ENCODE data around the gene LRRC4C. TPM values are rescaled to one million over a fixed set of nuclear protein-coding genes. Genes with fewer than 3 reads are reported as not detected.

Gene LRRC4C
- total and polyA plus RNA-seq, 2 donors (not counting 3 experiments of a cell fraction or from before 2014, with no cell fraction given): not detected

DNA sequence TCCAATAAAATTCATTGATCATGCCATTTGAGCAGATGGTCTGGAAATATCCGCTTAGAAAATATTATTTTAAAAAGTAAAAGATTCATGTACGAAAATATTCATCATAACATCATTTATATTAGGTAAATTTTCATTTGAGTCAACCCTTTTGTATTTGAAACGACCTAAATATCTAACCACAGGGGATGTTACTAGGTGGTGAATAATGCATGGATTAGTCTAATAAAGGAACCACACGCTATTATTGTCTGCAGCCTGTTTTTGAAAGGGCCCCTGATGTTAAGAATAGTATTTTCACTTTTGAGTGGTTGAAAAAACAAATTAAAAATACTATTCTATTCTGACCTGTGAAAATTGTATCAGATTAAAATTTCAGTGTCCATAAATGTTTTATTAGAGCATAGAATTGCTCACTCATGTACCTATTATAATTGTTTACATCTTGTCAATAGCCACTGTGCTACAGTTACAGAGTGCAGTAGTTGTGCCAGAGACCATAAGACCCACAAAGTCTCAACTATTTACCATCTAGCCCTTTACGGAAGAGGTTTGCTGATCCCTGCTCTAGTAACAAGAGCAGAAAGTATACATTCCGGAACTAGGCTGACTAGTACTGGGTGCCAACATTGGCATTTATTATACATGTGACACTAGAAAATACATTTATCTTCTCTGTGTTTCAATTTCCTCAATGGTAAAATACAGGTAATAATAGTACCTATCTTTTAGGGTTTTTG, 176.1 kb downstream of the LRRC4C start:
- Histone ChIP-seq H3K36me3 (ENCODE audit: control insufficient read depth in 2 of 2, extremely low read depth in 1 of 2, insufficient read depth in 2 of 2, low read length in 2 of 2) (no peaks in the 10 kb centered on the region), H3K27me3 (ENCODE audit: control insufficient read depth in 2 of 2, insufficient read depth in 2 of 2, low read length in 2 of 2) (no peaks in the 10 kb centered on the region), H3K9me3 (replicated peaks; ENCODE audit: control insufficient read depth, insufficient read depth, low read length) (no peaks in the 10 kb centered on the region), H3K79me2 (ENCODE audit: control insufficient read depth, insufficient read depth, low read length) (no peaks in the 10 kb centered on the region), H3K27ac (ENCODE audit: insufficient read depth, low read depth, low read length) (no peak overlapping the region), H2AFZ (ENCODE audit: low read depth, low read length) (no peak overlapping the region), H3K4me3 (replicated peaks in 1 of 3; ENCODE audit: insufficient read depth in 1 of 3, low read depth in 1 of 3, low read length in 3 of 3) (no peak overlapping the region), H3K4me2 (ENCODE audit: insufficient read depth, low read length) (no peak overlapping the region), H4K20me1 (replicated peaks; ENCODE audit: control insufficient read depth, extremely low read depth, insufficient read depth, low read length) (no peaks in the 10 kb centered on the region), H3K4me1 (ENCODE audit: control insufficient read depth, extremely low read depth, insufficient read depth, low read length) (no peaks in the 10 kb centered on the region), H3K9me1 (replicated peaks; ENCODE audit: control insufficient read depth, extremely low read depth, insufficient read depth, low read length) (no peaks in the 10 kb centered on the region), H3K9ac (replicated peaks; ENCODE audit: extremely low read depth, insufficient read depth, low read length) (no peak overlapping the region)
- FAIRE-seq: no peak
- POLR2A ChIA-PET: no interaction called here
- intact Hi-C loops (cut with micrococcal nuclease) (no loop called here), dilution Hi-C loops (cut with MboI; ENCODE audit: extremely low pct_ligation_motif_present, low sequenced_read_pairs) (no loop called here)
- CTCF ChIA-PET: no interaction called here
- BruUV-seq (replicated peaks): no TSS peak
- no peak for TF ChIP-seq POLR2A (IDR thresholded peaks at IDR 0.05; ENCODE audit: low read depth, low read length)
- TF ChIP-seq POLR2AphosphoS5 (IDR thresholded peaks at IDR 0.05; ENCODE audit: insufficient read depth, low read depth, low read length): no peak
- TF ChIP-seq JUN (IDR thresholded peaks at IDR 0.05; ENCODE audit: borderline replicate concordance, insufficient read depth, insufficient read length, low read depth): no peak
- TF ChIP-seq, protein P1, sequence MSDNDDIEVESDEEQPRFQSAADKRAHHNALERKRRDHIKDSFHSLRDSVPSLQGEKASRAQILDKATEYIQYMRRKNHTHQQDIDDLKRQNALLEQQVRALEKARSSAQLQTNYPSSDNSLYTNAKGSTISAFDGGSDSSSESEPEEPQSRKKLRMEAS (IDR thresholded peaks at IDR 0.05; ENCODE audit: insufficient read depth, insufficient read length): no peak
- TF ChIP-seq MYC (IDR thresholded peaks at IDR 0.05; ENCODE audit: low read depth, low read length): no peak
- no peak for DNase-seq (ENCODE audit: low read depth, low spot score)

DNA sequence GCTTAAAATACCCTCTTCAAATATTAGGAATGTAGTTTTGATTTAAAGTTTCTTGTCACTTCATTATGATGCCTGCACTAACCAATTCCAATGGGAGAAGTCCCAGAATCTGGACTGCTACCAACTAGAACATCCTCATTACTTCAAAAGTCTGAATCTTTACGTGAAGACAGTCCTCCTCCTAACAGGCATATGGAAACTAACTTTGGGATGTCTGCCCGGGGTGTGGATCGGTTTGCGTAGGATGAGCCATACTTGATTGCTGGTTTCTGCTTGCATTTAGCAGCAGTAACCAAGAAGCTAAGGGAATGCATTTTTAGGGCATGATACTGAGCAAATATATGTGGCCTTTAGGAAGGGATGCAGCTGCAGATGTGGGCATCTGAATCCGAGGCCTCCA, 177.1 kb downstream of the LRRC4C start:
- ChIA-PET CTCF (no interaction called here), POLR2A (no interaction called here)
- H4K20me1 ChIP-seq (replicated peaks; ENCODE audit: control insufficient read depth, extremely low read depth, insufficient read depth, low read length): no peaks in the 10 kb centered on the region
- H3K36me3 ChIP-seq (ENCODE audit: control insufficient read depth in 2 of 2, extremely low read depth in 1 of 2, insufficient read depth in 2 of 2, low read length in 2 of 2): no peaks in the 10 kb centered on the region
- H3K79me2 ChIP-seq (ENCODE audit: control insufficient read depth, insufficient read depth, low read length): no peaks in the 10 kb centered on the region
- TF ChIP-seq FOS (IDR thresholded peaks at IDR 0.05; ENCODE audit: borderline replicate concordance, insufficient read depth, low read length) (no peak), MYC (IDR thresholded peaks at IDR 0.05; ENCODE audit: low read depth, low read length) (no peak), POLR2A (IDR thresholded peaks at IDR 0.05; ENCODE audit: low read depth, low read length) (no peak), EZH2 (IDR thresholded peaks at IDR 0.05; ENCODE audit: borderline replicate concordance, low read depth, low read length, severe bottlenecking) (no peak), POLR2AphosphoS5 (IDR thresholded peaks at IDR 0.05; ENCODE audit: insufficient read depth, low read depth, low read length) (no peak), JUN (IDR thresholded peaks at IDR 0.05; ENCODE audit: borderline replicate concordance, insufficient read depth, insufficient read length, low read depth) (no peak), GATA2 (IDR thresholded peaks at IDR 0.05; ENCODE audit: insufficient read depth, insufficient read length, low read depth, low read length) (no peak)
- TF ChIP-seq, protein P2, sequence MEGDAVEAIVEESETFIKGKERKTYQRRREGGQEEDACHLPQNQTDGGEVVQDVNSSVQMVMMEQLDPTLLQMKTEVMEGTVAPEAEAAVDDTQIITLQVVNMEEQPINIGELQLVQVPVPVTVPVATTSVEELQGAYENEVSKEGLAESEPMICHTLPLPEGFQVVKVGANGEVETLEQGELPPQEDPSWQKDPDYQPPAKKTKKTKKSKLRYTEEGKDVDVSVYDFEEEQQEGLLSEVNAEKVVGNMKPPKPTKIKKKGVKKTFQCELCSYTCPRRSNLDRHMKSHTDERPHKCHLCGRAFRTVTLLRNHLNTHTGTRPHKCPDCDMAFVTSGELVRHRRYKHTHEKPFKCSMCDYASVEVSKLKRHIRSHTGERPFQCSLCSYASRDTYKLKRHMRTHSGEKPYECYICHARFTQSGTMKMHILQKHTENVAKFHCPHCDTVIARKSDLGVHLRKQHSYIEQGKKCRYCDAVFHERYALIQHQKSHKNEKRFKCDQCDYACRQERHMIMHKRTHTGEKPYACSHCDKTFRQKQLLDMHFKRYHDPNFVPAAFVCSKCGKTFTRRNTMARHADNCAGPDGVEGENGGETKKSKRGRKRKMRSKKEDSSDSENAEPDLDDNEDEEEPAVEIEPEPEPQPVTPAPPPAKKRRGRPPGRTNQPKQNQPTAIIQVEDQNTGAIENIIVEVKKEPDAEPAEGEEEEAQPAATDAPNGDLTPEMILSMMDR (IDR thresholded peaks at IDR 0.05; ENCODE audit: extremely low read depth in 1 of 2, insufficient read depth in 1 of 2, low read depth in 1 of 2, low read length in 2 of 2): no peak
- TF ChIP-seq, protein P1 (IDR thresholded peaks at IDR 0.05; ENCODE audit: insufficient read depth, insufficient read length): no peak
- DNase-seq (ENCODE audit: low read depth, low spot score): no peak
- no peak overlapping the region for H3K4me2 ChIP-seq (ENCODE audit: insufficient read depth, low read length)
- H2AFZ ChIP-seq (ENCODE audit: low read depth, low read length): no peak overlapping the region
- intact Hi-C loops (cut with micrococcal nuclease) (no loop called here), dilution Hi-C loops (cut with MboI; ENCODE audit: extremely low pct_ligation_motif_present, low sequenced_read_pairs) (no loop called here)
- no peaks in the 10 kb centered on the region for H3K4me1 ChIP-seq (ENCODE audit: control insufficient read depth, extremely low read depth, insufficient read depth, low read length)
- no peaks in the 10 kb centered on the region for H3K27me3 ChIP-seq (ENCODE audit: control insufficient read depth in 2 of 2, insufficient read depth in 2 of 2, low read length in 2 of 2)
- BruUV-seq (replicated peaks): no TSS peak
- no peak overlapping the region for H3K4me3 ChIP-seq (replicated peaks in 1 of 3; ENCODE audit: insufficient read depth in 1 of 3, low read depth in 1 of 3, low read length in 3 of 3)
- H3K9me1 ChIP-seq (replicated peaks; ENCODE audit: control insufficient read depth, extremely low read depth, insufficient read depth, low read length): no peaks in the 10 kb centered on the region
- no peak overlapping the region for H3K9ac ChIP-seq (replicated peaks; ENCODE audit: extremely low read depth, insufficient read depth, low read length)
- H3K9me3 ChIP-seq (replicated peaks; ENCODE audit: control insufficient read depth, insufficient read depth, low read length): no peaks in the 10 kb centered on the region
- no peak for FAIRE-seq
- no peak overlapping the region for H3K27ac ChIP-seq (ENCODE audit: insufficient read depth, low read depth, low read length)

Measured in endothelial cell of umbilical vein (primary cell).